GM13977 (cell line): ENCODE data around the gene EML6.

Experiments used
- DNase-seq: peaks from one replicate; pipeline ENCODE4 v3.0.0; 2012; ENCODE audit warnings: low spot score
- CTCF ChIP-seq: IDR thresholded peaks from 2 replicates; pipeline ENCODE4 v1.5.1; 2012; ENCODE audit warnings: mild to moderate bottlenecking, control low read depth; ENCODE audit not compliant: insufficient read depth; ENCODE audit errors: extremely low read depth, missing control alignments
- in situ Hi-C: fragments of 300-500 bp; cut with MboI; formaldehyde crosslinking; loops from one replicate; pipeline ENCODE4 v1.12.0; 2022; ENCODE audit warnings: low sequenced_read_pairs, low pct_unique_long_range_greater_than_20kb, mixed read lengths, inconsistent platforms; ENCODE audit not compliant: unreplicated experiment

The EML6 gene

GRCh38 chr2:55010149-55010591 lies 286.7 kb downstream of the EML6 start:
- no peak for TF ChIP-seq CTCF
- in situ Hi-C loops, result no loop called here
- DNase-seq, result peak; percentile 44

GRCh38 chr2:55010915-55011314 lies 287.5 kb downstream of the EML6 start:
- DNase-seq, result no peak
- in situ Hi-C loops, result no loop called here
- no peak for TF ChIP-seq CTCF

- DNase-seq, result no peak
- in situ Hi-C loops, result no loop called here
- no peak for TF ChIP-seq CTCF
Measured at GRCh38 chr2:55011831-55012671, 288.6 kb downstream of the EML6 start.

- no peak for DNase-seq
- no peak for TF ChIP-seq CTCF
- in situ Hi-C loops, result no loop called here
Measured at GRCh38 chr2:55012672-55013484, 289.4 kb downstream of the EML6 start.

GRCh38 chr2:55013936-55014335 lies 290.5 kb downstream of the EML6 start:
- peak; percentile 31 for TF ChIP-seq CTCF
- in situ Hi-C loops, result no loop called here
- no peak for DNase-seq

- peak; percentile 65 for TF ChIP-seq CTCF
- DNase-seq, result peak; percentile 17
- in situ Hi-C loops, result no loop called here
Measured at GRCh38 chr2:55014962-55015939, 291.8 kb downstream of the EML6 start.
